HG02884 (cell line): Measurements from ENCODE around the gene PGAP2.

ENCODE experiments used
- ATAC-seq: cut with Tn5 transposase; IDR thresholded peaks from one replicate; pipeline ENCODE4 v1.9.1; 2021; ENCODE audit warnings: mild to moderate bottlenecking, moderate library complexity; ENCODE audit not compliant: unreplicated experiment

PGAP2 gene

DNA sequence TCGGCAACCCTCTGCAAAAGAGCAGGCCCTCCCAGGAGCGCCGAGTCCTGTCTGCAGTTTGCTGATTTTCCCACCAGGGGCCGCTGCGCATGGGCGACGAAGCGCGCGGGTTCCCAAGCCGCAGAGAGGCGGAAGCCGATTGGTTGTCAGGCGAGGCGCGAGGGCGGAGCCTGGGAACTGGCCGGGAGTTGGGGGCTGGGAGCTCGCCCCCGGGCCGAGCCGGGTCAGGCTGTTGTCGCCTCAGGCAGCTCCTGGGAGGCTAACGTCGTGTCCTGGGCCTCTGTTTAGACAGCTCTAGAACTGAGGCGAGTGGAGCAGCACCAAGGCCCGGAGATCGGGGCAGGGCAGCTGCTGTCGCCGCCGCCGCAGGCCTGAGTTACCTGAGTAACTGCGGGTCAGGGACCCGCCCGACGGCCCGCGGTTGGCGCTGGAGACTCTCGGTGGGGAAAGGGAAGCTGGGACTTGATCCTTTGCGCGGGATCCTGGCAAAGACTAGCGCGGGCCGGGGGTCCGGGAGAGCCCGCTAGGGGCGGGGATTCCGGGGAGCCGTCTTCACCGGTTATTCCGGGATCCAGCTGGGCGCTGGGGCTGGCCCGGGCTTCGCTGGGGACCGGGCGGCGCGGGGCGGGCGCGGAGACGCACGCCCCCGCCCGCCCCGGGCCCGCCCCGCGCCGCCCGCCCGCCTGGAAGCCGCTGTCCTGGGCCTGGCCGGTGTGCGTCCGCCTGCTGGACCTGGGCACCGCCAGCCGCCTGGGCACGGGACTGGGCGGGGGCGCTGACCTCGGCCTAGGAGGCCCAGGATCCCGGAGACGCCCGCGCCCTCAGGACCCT, 46.8 kb downstream of the PGAP2 start, which contains the start of gene STIM1:
TSS of gene STIM1 (plus strand) at position 688 of the 831 bp plus-strand sequence. CDS start 607 bp downstream, outside the sequence.
- ATAC-seq: peak; percentile 57

DNA sequence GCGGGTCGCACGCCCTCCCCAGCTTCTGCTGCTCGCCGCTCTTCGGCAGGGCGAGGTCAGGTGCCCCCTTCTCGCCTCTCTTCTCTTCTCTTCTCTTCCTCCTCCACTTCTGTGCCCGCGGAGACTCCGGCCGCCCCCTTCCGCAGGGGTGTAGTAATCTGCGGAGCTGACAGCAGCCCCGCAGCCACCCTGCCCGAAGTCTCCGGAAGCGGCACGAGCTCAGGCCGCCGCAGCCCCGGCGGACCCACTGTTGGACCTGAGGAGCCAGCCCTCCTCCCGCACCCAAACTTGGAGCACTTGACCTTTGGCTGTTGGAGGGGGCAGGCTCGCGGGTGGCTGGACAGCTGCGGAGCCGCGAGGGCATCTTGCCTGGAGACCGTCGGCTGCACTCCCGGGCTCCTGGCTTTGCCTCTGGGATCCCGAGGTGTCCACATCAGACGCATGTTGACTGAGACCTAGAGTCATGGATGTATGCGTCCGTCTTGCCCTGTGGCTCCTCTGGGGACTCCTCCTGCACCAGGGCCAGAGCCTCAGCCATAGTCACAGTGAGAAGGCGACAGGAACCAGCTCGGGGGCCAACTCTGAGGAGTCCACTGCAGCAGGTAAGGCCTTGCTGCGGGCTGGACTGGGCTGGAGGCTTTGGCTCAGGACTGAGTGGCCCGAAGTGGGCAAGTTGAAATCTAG, 47.6 kb downstream of the PGAP2 start:
- ATAC-seq: peak; percentile 10

DNA sequence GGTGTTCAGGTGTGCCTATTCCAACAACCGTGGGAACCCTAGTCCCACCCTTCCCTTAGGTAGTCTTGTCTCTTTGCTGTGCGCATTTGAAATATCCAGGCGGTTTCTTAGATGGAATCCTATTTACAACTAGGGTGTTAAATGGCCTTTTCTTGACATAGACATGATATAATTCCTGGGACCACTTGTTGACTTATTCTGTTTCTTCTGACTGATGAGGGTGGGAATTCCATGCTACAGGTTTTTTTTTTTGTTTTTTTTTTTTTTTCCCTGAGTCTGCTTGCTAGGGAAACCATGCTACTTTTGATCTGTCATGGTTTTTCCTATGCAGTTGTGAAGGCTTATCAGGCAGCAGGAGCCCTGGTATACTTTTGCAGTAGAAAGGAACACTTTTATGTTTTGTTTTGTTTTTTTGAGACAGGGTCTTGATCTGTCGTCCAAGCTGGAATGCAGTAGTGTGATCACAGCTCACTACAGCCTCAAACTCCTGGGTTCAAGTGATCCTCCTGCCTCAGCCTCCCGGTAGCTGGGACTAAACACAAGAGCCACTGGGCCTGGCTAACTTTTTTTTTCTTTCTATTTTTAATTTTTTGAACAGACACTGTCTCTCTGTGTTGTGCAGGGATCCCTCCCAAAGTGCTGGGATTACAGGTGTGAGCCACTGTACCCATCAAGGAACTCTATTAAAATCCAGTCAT, 48.6 kb downstream of the PGAP2 start:
- no peak for ATAC-seq

DNA sequence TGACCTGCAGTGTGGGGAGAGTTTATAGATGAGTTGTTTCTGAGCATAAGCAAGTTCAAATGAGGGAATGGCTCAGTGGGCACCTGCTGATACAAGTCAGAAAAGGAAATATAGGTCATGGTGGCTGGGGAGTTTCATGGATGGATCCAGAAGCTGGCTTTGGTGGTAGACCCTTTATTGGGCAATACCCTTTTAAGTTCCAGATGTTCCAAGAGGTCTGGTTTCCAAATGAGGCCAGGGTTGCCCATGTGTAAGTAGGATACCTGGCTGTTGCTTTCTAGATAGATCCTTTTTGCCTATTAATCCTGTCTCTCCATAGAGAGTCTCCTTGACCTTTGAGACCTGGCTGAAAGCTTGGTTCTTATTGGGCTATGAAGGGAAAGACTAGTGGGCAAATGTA, 49.3 kb downstream of the PGAP2 start:
- no peak for ATAC-seq

DNA sequence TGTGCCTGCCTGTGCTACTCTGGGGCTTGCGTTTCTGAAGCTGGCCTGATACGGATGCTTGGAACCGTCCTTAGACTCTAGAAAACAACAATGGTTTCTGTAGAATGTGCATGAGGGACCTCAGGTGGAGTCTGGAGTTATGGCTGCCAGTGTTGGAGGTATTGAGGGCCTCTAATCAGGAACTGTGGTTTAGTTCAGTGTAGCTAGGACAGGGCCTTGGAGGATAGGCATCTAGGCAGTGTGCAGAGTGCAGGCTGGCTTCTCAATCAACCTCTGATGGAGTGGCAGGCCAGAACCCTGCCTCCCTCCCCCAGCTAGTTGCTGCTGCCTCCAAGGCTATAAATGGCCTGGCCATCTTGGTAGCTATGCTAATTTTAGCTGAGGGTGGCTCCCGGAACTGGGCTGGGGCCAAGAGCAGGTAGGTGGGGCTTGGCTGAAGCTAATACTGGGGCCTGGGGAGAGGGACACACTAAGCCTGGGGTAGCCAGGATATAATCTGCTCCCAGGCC, 51.1 kb downstream of the PGAP2 start:
- no peak for ATAC-seq

DNA sequence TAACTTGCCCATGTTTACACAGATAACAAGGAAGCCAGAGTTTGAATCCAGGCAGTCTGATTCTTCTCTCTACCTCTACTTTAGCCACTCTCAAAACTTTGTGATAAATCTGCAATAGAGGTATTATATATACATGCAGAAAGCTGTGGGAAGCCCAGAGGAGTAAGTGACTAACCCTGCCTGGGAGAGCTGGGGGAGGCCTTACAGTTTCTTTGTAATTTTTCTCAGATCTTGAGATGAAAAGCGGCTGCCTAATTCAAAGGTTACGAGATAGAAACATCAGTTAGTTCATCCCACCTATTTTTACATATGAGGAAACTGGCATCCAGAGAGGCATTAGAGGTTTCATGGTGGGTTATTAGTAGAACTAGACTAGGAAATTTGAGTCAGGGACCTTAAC, 52.0 kb downstream of the PGAP2 start:
- ATAC-seq: no peak

DNA sequence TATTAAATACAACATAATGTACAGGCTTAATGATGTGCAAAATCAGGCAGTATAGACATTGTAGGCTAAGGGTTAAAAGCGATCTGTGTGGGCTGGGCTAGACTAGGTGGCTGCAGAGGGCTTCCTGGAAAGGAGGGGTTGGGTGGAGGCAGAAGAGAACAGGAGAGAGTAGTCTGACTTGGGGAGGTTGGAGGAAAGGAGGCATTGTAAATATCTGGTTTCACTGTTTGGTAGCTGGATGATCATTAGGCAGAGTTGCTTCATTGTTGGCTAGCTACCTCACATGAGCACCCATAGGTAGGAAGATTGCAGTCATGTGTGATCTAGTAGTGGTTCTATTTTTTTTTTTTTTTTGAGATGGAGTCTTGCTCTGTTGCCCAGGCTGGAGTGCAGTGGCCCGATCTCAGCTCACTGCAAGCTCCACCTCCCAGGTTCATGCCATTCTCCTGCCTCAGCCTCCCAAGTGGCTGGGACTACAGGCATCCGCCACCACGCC, 52.6 kb downstream of the PGAP2 start:
- ATAC-seq: peak; percentile 29

DNA sequence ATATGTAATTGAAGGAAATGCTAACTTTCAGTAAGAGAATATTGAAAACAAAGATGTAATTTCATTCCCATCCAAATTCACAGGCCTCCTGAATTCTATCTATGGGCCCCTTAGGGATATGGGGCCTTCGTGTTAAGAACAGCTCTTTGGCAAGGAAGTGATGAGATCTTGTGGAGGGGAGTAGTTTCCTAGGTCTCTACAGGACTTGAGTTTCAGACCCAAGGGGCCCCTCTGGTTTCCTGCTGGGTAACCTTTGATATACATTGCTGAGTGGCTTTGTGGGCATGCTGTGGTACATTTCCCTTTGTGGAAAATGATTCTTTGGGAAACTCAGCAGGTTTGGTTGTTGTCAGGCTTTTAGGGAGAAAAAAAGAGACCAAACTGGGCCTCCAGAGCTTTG, 53.3 kb downstream of the PGAP2 start:
- ATAC-seq: no peak

DNA sequence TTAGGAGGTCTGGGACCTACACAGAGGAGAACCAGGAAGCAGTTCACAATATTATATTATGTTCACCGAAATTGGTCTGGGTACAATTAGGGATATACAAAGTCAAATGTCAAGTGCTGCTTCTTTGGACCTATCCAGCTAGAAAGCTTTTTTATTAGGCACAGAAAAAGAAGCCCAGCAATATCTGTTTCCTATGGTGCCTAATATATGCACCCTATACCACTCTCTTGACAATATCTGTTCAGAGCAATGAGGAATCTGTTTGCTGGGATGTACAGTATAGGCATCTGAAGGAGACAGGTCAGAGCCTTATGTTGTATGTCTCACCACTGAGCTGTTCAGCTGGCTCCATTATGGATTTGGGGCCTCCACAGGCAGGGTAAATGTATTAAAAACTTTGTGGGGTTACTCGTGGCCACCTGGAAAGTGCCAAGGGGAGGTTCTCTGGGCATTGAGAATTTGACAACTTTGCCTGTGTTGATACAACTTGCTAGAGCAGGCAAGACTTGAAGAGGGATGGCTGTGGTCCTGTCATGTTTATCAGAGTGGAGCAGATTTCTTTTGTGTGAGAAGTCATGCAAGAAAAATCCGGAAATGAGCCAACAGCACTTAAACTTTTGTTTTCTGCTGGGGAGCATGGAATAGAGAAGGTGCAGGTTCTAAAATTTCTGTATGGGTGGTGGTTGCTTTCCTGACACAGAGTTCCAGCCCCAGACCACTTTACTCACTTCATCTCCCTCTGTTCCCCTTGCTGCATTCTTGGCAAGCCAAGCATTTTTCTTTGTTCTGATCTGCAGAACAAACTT, 57.2 kb downstream of the PGAP2 start:
- no peak for ATAC-seq

DNA sequence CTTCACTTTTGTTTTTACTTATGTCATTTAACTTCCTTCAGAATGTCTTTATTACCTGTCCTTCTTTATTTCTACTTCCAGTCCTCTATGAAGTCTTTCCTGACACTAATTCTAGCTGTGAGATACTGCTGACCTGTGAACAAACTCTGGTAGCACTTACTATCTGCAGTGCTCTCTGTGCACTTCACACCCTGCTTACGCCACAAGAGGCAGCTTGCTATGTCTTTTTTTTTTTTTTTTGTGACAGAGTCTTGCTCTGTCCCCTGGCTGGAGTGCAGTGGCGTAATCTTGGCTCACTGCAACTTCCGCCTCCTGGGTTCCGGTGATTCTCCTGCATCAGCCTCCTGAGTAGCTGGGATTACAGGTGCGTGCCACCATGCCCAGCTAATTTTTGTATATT, 57.8 kb downstream of the PGAP2 start:
- peak; percentile 45 for ATAC-seq

DNA sequence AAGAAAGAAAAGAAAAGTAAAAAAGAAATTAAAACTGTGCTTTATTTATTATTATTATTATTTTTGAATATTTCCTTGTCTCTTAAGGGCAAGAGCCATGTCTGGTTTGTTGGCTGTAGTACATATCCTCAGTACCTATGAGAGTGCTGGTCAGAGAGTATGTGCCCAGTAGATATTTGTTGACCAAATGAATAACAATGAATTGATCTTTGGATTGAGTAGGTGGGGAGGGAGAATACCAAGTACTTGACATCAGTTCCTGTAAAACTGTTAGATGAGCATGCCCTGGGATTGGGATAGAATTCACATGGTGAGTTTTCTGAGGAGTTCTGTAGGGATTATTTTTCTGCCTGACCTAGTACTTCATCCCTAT, 58.5 kb downstream of the PGAP2 start:
- no peak for ATAC-seq

DNA sequence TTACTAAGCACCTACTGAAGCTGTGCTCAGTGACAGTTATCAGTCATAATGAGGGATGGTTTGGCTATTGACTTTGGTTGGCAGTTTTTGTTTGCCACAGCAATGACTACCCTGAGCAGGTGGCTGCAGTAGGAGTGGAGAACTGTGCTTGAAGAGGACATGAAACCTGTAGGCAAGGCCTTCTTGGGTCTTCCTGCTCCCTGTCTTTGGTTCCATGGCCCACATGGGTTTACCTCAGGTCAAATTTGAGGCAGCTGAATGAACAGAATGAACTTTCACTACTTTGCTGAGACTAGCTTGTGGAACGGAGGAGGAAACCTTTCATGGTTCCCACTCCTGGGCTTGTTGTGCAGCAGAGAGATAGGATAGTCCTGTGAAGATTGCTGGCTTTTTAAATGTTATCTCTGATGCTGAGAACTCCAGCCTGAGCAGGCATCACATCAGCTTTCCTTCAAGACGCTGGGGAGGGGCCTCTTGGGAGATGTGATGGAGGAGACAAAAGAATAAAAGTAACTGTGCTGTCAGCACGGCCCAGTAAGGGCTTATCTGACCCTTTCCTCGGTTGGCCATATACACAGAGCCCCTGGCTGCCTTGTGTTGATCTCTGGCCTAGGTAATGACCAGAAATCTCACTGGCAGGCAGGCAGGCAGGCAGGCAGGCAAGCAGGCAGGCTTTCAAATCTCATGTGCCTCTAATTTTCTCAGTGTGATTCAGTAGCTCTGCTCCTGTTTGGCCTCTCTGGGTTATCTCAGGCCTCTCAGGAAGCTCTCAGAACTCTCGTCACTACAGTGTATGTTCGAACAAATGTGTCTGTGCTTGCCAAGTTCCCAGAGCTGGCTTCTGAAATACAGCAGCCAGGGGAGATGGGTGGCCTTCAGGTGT, 59.1 kb downstream of the PGAP2 start:
- ATAC-seq: peak; percentile 56

DNA sequence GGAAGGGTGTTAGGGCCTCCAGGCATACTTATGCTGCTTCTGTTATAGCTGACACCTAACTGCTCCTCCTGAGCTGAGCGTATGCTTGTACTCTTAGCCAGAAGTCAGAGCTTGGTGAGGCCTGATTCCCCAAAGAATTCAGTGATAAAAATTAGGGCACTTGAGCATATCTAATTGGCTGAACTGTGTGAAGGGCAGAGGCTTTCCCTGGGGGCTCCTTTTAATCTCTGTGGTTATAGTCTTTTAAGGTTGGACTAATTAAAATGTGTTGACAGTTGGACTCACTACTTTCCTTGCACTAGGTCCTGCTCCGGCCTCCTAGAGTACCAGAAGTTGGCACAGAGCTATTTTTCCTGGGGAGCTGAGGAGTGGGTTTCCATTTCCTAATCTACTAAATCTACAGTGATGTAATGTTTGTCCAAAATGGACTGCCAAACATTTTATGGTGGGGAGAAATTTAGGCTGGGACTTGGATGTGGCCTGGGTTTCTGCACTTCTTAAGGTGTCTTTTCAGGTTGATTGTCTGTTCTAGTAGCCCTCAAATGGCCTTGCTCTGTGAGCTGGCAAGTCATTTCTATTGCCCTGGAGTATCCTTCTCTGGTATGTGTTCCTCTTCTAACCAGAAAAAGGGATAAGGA, 65.5 kb downstream of the PGAP2 start:
- no peak for ATAC-seq
